HAP-1 (cell line): ENCODE data around the gene GUCA2A.

Experiments used
- DNase-seq, 2 experiments: peaks; one replicate each; pipeline ENCODE4 v3.0.0-alpha.2; 2016 to 2020; ENCODE audit warnings: low spot score in 2 of 2
- H3K27me3 ChIP-seq: fragments of 250-450 bp; sonication (Bioruptor Pico); 2 replicates; pipeline ENCODE4 v1.5.1; 2020; ENCODE audit warnings: low read depth, mild to moderate bottlenecking, moderate library complexity
- H3K36me3 ChIP-seq: fragments of 250-450 bp; sonication (Bioruptor Pico); replicated peaks from 2 replicates; pipeline ENCODE4 v1.5.1; 2020; ENCODE audit warnings: mild to moderate bottlenecking
- H3K4me1 ChIP-seq: fragments of 250-450 bp; sonication (Bioruptor Pico); 2 replicates; pipeline ENCODE4 v1.5.1; 2020; ENCODE audit warnings: mild to moderate bottlenecking
- H3K4me3 ChIP-seq: fragments of 250-450 bp; sonication (Bioruptor Pico); 2 replicates; pipeline ENCODE4 v1.5.1; 2020; ENCODE audit warnings: mild to moderate bottlenecking, moderate library complexity
- H3K9me3 ChIP-seq: fragments of 250-450 bp; sonication (Bioruptor Pico); 2 replicates; pipeline ENCODE4 v1.5.1; 2020; ENCODE audit warnings: mild to moderate bottlenecking, moderate library complexity
- in situ Hi-C: fragments of 300-500 bp; cut with MboI; formaldehyde crosslinking; loops from 3 replicates; pipeline ENCODE4 v1.14.3; 2020; ENCODE audit warnings: low sequenced_read_pairs, inconsistent platforms, mixed read lengths

GUCA2A gene

GRCh38 chr1:42125552-42125951 lies 39.0 kb downstream of the GUCA2A start:
- H3K4me1 ChIP-seq, result no peaks in the 10 kb centered on the region
- no peaks in the 10 kb centered on the region for H3K9me3 ChIP-seq
- DNase-seq, result no peak
- no peaks in the 10 kb centered on the region for H3K27me3 ChIP-seq
- no peaks in the 10 kb centered on the region for H3K36me3 ChIP-seq
- in situ Hi-C loops, result no loop called here
- no peak overlapping the region for H3K4me3 ChIP-seq

- Histone ChIP-seq H3K27me3 (no peaks in the 10 kb centered on the region), H3K4me1 (0 out of 2 replicates have a peak, but pooled peaks cover 3% of the 10 kb centered on the region), H3K9me3 (no peaks in the 10 kb centered on the region), H3K36me3 (no peaks in the 10 kb centered on the region), H3K4me3 (no peak overlapping the region)
- DNase-seq, result no peak
- in situ Hi-C loops, result no loop called here
These were observed 42.1 kb downstream of the GUCA2A start for GRCh38 chr1:42122408-42122807.

DNA sequence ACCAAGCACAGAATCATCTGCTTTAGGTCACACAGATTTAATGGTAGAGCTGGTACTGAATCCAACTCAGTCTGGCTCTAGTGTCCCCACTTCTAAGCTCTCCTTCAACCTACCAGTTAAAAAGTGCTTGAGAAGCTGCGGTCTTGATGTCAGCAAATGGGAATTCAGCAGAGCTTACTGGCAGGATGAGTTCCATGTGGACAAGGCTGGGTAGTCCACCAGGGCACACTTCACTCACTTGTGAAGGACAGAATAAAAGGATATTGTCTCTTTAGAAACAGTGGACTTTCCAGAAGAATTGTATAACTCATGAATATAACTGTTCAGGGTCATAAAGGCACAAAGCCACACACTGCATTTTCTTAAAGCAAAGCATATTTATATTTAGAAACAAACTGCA lies 46.4 kb downstream of the GUCA2A start:
- Histone ChIP-seq H3K36me3 (no peaks in the 10 kb centered on the region), H3K27me3 (no peaks in the 10 kb centered on the region), H3K9me3 (no peaks in the 10 kb centered on the region), H3K4me3 (no peak overlapping the region), H3K4me1 (0 out of 2 replicates have a peak, but pooled peaks cover 3% of the 10 kb centered on the region)
- no peak for DNase-seq
- in situ Hi-C loops, result no loop called here

GRCh38 chr1:42117214-42117613 lies 47.3 kb downstream of the GUCA2A start:
- no peak for DNase-seq
- Histone ChIP-seq H3K4me1 (0 out of 2 replicates have a peak, but pooled peaks cover 3% of the 10 kb centered on the region), H3K36me3 (no peaks in the 10 kb centered on the region), H3K27me3 (no peaks in the 10 kb centered on the region), H3K9me3 (no peaks in the 10 kb centered on the region), H3K4me3 (no peak overlapping the region)
- in situ Hi-C loops, result no loop called here

- no peak for DNase-seq
- no peaks in the 10 kb centered on the region for H3K36me3 ChIP-seq
- H3K4me3 ChIP-seq, result no peak overlapping the region
- H3K9me3 ChIP-seq, result no peaks in the 10 kb centered on the region
- H3K4me1 ChIP-seq, result 0 out of 2 replicates have a peak, but pooled peaks cover 3% of the 10 kb centered on the region
- in situ Hi-C loops, result no loop called here
- H3K27me3 ChIP-seq, result no peaks in the 10 kb centered on the region
These were observed 50.3 kb downstream of the GUCA2A start for GRCh38 chr1:42114229-42114628.
